Esophagus muscularis mucosa (tissue), 4 donors: ENCODE measurements around the gene NETO1. TPM values are rescaled to one million over a fixed set of nuclear protein-coding genes. Genes with fewer than 3 reads are reported as not detected.

Experiments used
- DNase-seq: peaks from one replicate; pipeline ENCODE4 v3.0.0-alpha.2; 2017; ENCODE audit errors: extremely low spot score
- H3K27ac ChIP-seq, 4 donors: fragments of 200-600 bp; sonication (generic); replicated peaks in 1 of 4; 1 replicate in 3 of 4; 2 replicates in 1 of 4; pipeline ENCODE4 v1.5.1; 2016 to 2019; ENCODE audit warnings: mild to moderate bottlenecking in 1 of 4
- H3K27me3 ChIP-seq, 4 donors: fragments of 200-600 bp; sonication (generic); one replicate each; pipeline versions ENCODE4 v1.5.1 to v1.6.0; 2016 to 2019
- H3K36me3 ChIP-seq, 4 donors: fragments of 200-600 bp; sonication (generic); one replicate each; pipeline ENCODE4 v1.5.1; 2016 to 2019
- H3K4me1 ChIP-seq, 4 donors: fragments of 200-600 bp; sonication (generic); one replicate each; pipeline ENCODE4 v1.5.1; 2016 to 2019
- H3K4me3 ChIP-seq, 4 donors: fragments of 200-600 bp; sonication (generic); 1 replicate in 2 of 4; 2 replicates in 2 of 4; pipeline ENCODE4 v1.5.1; 2016 to 2019; ENCODE audit warnings: mild to moderate bottlenecking in 4 of 4, moderate library complexity in 1 of 4
- H3K9me3 ChIP-seq, 4 donors: fragments of 200-600 bp; sonication (generic); 1 replicate in 3 of 4; 2 replicates in 1 of 4; pipeline ENCODE4 v1.5.1; 2016 to 2019
- CTCF ChIP-seq, 3 experiments: fragments of 200-600 bp in 2 of 3; fragments of 450-650 bp in 1 of 3; sonication (generic) in 2 of 3; IDR thresholded peaks; one replicate each; pipeline ENCODE4 v1.5.1; 2017 to 2019; ENCODE audit warnings: antibody characterized with exemption in 3 of 3, mild to moderate bottlenecking in 2 of 3, moderate library complexity in 1 of 3
- EP300 ChIP-seq: sonication (generic); formaldehyde crosslinking; IDR thresholded peaks from one replicate; pipeline ENCODE4 v1.6.1; 2017; ENCODE audit warnings: antibody characterized with exemption
- POLR2A ChIP-seq: fragments of 450-650 bp; IDR thresholded peaks from one replicate; pipeline ENCODE4 v1.6.1; 2017; ENCODE audit warnings: antibody characterized with exemption, moderate library complexity, mild to moderate bottlenecking, low read depth
- POLR2AphosphoS5 ChIP-seq, 2 donors: sonication (generic); formaldehyde crosslinking; IDR thresholded peaks; one replicate each; pipeline ENCODE4 v1.6.1; 2017; ENCODE audit warnings: antibody characterized with exemption in 2 of 2
- WGBS: methylation state at CpG from one replicate; pipeline ENCODE4 v1.1.5; 2018; 5-methylcytosine and 5-hydroxymethylcytosine counted together
- intact Hi-C: fragments of 100-400 bp; cut with DNase I; formaldehyde crosslinking; loops from one replicate; pipeline ENCODE4 v1.15.1; 2023
- total RNA-seq, 4 donors: library from RNA; depleted of rRNA; stranded (reverse); fragments of >200 nt; gene quantifications; one replicate each; pipeline versions ENCODE4 v1.1.0 to v1.2.1, GENCODE V29; 2016

Gene NETO1
- total RNA-seq, 4 donors from 2014 or later: 0.13 to 0.50 (median 0.34) TPM; not detected in 1

- Histone ChIP-seq H3K36me3 (no peaks in the 10 kb centered on the region), H3K4me1 (no peaks in the 10 kb centered on the region)
- intact Hi-C loops: no loop called here
These were observed 147.7 kb downstream of the NETO1 start for GRCh38 chr18:72720116-72720515.

DNA sequence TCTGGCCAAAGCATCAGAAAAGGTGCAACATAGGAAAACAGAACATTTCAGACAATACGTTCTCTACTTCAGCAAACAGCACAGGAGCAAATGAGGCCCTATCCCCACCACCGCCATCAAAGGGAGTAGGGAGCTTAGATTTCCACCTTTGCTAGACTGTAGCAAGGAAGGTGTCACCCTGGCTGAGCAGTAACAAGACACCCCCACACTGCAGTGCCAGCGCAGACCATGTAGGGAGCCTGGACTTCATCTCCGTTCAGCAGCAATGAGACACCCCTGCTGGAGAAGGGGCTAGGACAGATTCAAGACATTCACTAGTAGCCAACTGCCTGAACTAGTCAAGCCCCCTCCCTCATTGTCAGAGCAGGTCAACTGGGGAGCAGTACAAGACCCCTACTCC is 163.6 kb downstream of the NETO1 start:
- no peak for TF ChIP-seq CTCF (IDR thresholded peaks at IDR 0.05)
- TF ChIP-seq POLR2AphosphoS5 (IDR thresholded peaks at IDR 0.05): no peak
- TF ChIP-seq EP300: no peak
- no peak for TF ChIP-seq POLR2A
- Histone ChIP-seq H3K4me1 (no peaks in the 10 kb centered on the region), H3K36me3 (no peaks in the 10 kb centered on the region), H3K27me3 (no peaks in the 10 kb centered on the region), H3K27ac (no peak overlapping the region), H3K4me3 (no peak overlapping the region), H3K9me3 (no peaks in the 10 kb centered on the region)
- DNase-seq: no peak
- 80% methylated on average over 4 of the region's 4 CpGs for WGBS
- intact Hi-C loops: no loop called here

More at GRCh38 chr18:72720116-72720515, 147.7 kb downstream of the NETO1 start:
- no peak for TF ChIP-seq CTCF (IDR thresholded peaks at IDR 0.05)
- no peak for TF ChIP-seq POLR2A
- no peak for TF ChIP-seq EP300
- no peak for TF ChIP-seq POLR2AphosphoS5 (IDR thresholded peaks at IDR 0.05)
- DNase-seq: no peak
- H3K27ac ChIP-seq: no peak overlapping the region
- no peak overlapping the region for H3K4me3 ChIP-seq
- H3K27me3 ChIP-seq: no peaks in the 10 kb centered on the region
- H3K9me3 ChIP-seq: no peaks in the 10 kb centered on the region
- WGBS: 33% methylated on average over 3 of the region's 3 CpGs

GRCh38 chr18:72700961-72701710 is 166.7 kb downstream of the NETO1 start:
- TF ChIP-seq CTCF (IDR thresholded peaks at IDR 0.05) (no peak), EP300 (no peak), POLR2AphosphoS5 (IDR thresholded peaks at IDR 0.05) (no peak), POLR2A (no peak)
- Histone ChIP-seq H3K9me3 (no peaks in the 10 kb centered on the region), H3K27ac (no peak overlapping the region), H3K27me3 (no peaks in the 10 kb centered on the region), H3K4me1 (no peaks in the 10 kb centered on the region), H3K4me3 (no peak overlapping the region), H3K36me3 (no peaks in the 10 kb centered on the region)
- intact Hi-C loops: no loop called here
- no peak for DNase-seq
- 7% methylated on average over 1 of the region's 1 CpG for WGBS

DNA sequence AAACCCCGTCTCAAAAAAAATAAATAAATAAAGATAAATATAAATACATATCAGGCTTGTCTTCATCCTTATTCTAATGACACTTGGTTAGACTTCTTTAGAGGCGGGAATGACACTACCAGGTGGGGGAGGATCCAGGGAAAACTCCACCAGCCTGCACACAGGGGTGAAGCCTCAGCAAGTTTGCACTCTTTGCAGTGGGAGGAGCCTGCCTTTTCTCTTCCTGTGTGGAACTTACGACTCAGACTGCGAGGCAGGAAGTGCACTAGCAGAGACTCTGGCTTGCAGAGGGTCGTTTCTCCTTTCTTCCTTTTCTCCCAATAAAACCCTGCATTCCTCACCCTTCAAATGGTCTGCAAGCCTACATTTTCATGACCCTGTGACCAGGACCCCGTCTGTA is 170.1 kb downstream of the NETO1 start:
- Histone ChIP-seq H3K4me3 (no peak overlapping the region), H3K27me3 (peaks cover 0 to 10% (median 0%) of the 10 kb centered on the region in 4 donors), H3K36me3 (no peaks in the 10 kb centered on the region), H3K27ac (no peak overlapping the region), H3K9me3 (no peaks in the 10 kb centered on the region), H3K4me1 (peaks cover 0 to under 1% (median 0%) of the 10 kb centered on the region in 4 donors)
- TF ChIP-seq POLR2AphosphoS5 (IDR thresholded peaks at IDR 0.05) (no peak), EP300 (no peak), CTCF (IDR thresholded peaks at IDR 0.05) (no peak), POLR2A (no peak)
- no peak for DNase-seq
- 62% methylated on average over 6 of the region's 6 CpGs for WGBS
- intact Hi-C loops: no loop called here
